HepG2 (cell line): ENCODE results near the gene TTLL4. TPM values are rescaled to one million over a fixed set of nuclear protein-coding genes. Genes with fewer than 3 reads are reported as not detected.

ENCODE experiments used
- ATAC-seq: fragments of 200-7000 bp; cut with Tn5 transposase; 3 replicates; pipeline ENCODE4 v1.9.1; 2020; ENCODE audit warnings: mild to moderate bottlenecking, moderate library complexity
- BruUV-seq: library from RNA; stranded (reverse); fragments of 400-500 nt; replicated peaks from 2 replicates; lab custom pipeline; 2021; lab: Mats Ljungman, UMichigan
- CTCF ChIA-PET: fragments of 300-600 bp; formaldehyde crosslinking; extraction: SDS; loops from one replicate; lab custom pipeline; 2021; ENCODE audit warnings: low total read pairs, inconsistent platforms, low intra/inter-chr PET ratio; lab: Yijun Ruan, JAX
- POLR2A ChIA-PET: fragments of 350-600 bp; sonication (Branson Sonifier 250); formaldehyde crosslinking; loops from one replicate; lab custom pipeline; 2020; ENCODE audit warnings: antibody characterized with exemption, inconsistent platforms; lab: Yijun Ruan, JAX
- DNase-seq: peaks from one replicate; pipeline ENCODE4 v3.0.0-alpha.2; 2015; ENCODE audit warnings: low spot score
- FAIRE-seq: peaks from 3 replicates; lab custom pipeline; 2011; peaks lifted over from hg19 to GRCh38; lab: Jason Lieb, UNC
- H2AFZ ChIP-seq: one replicate; pipeline ENCODE4 v1.6.1; 2011; ENCODE audit warnings: low read length, inconsistent platforms
- H3K27ac ChIP-seq: fragments of 300-600 bp; 3 replicates; pipeline ENCODE4 v1.8.0; 2011; ENCODE audit warnings: mixed run types, mild to moderate bottlenecking, mixed read lengths, low read length, inconsistent platforms; ENCODE audit not compliant: insufficient read depth; ENCODE audit errors: extremely low read length
- H3K27me3 ChIP-seq, 2 experiments: fragments of 200-600 bp in 1 of 2; 2 replicates in 1 of 2; 3 replicates in 1 of 2; pipeline versions ENCODE4 v1.6.0 to v1.8.0; 2011; ENCODE audit warnings: low read length in 2 of 2, mild to moderate bottlenecking in 2 of 2, moderate library complexity in 2 of 2, inconsistent platforms in 1 of 2; ENCODE audit not compliant: insufficient read depth in 2 of 2, control insufficient read depth in 1 of 2
- H3K36me3 ChIP-seq, 2 experiments: fragments of 200-600 bp in 1 of 2; replicated peaks in 1 of 2; 2 replicates in 1 of 2; 3 replicates in 1 of 2; pipeline versions ENCODE4 v1.5.1 to v1.8.0; 2011; ENCODE audit warnings: low read length in 2 of 2, inconsistent platforms in 1 of 2; ENCODE audit not compliant: insufficient read depth in 2 of 2, control insufficient read depth in 1 of 2
- H3K4me1 ChIP-seq: 2 replicates; pipeline ENCODE4 v1.5.1; 2012; ENCODE audit warnings: low read length, inconsistent platforms; ENCODE audit not compliant: insufficient read depth
- H3K4me2 ChIP-seq: 2 replicates; pipeline ENCODE4 v1.6.0; 2011; ENCODE audit warnings: low read depth, low read length, inconsistent platforms
- H3K4me3 ChIP-seq, 3 experiments: fragments of 200-600 bp in 1 of 3; sonication (generic), shearing (Covaris generic) in 1 of 3; replicated peaks in 1 of 3; 2 replicates each; pipeline ENCODE4 v1.5.1; 2011 to 2016; ENCODE audit warnings: low read length in 3 of 3, inconsistent platforms in 2 of 3, low read depth in 2 of 3, mild to moderate bottlenecking in 2 of 3, control low read depth in 1 of 3, mixed read lengths in 1 of 3; ENCODE audit not compliant: insufficient read depth in 1 of 3
- H3K79me2 ChIP-seq: one replicate; pipeline ENCODE4 v1.6.1; 2011; ENCODE audit warnings: low read length, inconsistent platforms; ENCODE audit not compliant: insufficient read depth
- H3K9ac ChIP-seq: 2 replicates; pipeline ENCODE4 v1.6.0; 2011; ENCODE audit warnings: mild to moderate bottlenecking, low read depth, low read length, inconsistent platforms; ENCODE audit not compliant: insufficient read depth
- H3K9me3 ChIP-seq: 2 replicates; pipeline ENCODE4 v1.5.1; 2012; ENCODE audit warnings: mild to moderate bottlenecking, low read length
- H4K20me1 ChIP-seq: 2 replicates; pipeline ENCODE4 v1.6.0; 2011; ENCODE audit warnings: inconsistent platforms, mild to moderate bottlenecking, low read length, moderate library complexity; ENCODE audit not compliant: insufficient read depth
- CEBPG ChIP-seq: IDR thresholded peaks from 2 replicates; pipeline ENCODE4 v1.6.1; 2016
- IRF2 ChIP-seq: IDR thresholded peaks from 2 replicates; pipeline ENCODE4 v1.6.1; 2018; ENCODE audit warnings: missing genetic modification reagents, missing compliant biosample characterization
- LCORL ChIP-seq, 2 experiments: fragments of 450-650 bp in 1 of 2; sonication (generic) in 1 of 2; formaldehyde crosslinking in 1 of 2; IDR thresholded peaks; 2 replicates each; pipeline versions ENCODE4 v1.5.0 to v1.6.1; 2017 to 2020; ENCODE audit warnings: antibody characterized with exemption in 1 of 2, missing genetic modification reagents in 1 of 2
- PAX8 ChIP-seq: sonication (generic); formaldehyde crosslinking; IDR thresholded peaks from 2 replicates; pipeline ENCODE4 v1.8.0; 2022; ENCODE audit warnings: mild to moderate bottlenecking, missing genetic modification reagents, borderline replicate concordance
- ZNF121 ChIP-seq: sonication (generic); formaldehyde crosslinking; IDR thresholded peaks from 2 replicates; pipeline ENCODE4 v1.5.0; 2020; ENCODE audit warnings: mild to moderate bottlenecking, missing genetic modification reagents
- ZNF556 ChIP-seq: sonication (generic); formaldehyde crosslinking; IDR thresholded peaks from 2 replicates; pipeline ENCODE4 v1.4.0; 2020; ENCODE audit warnings: mild to moderate bottlenecking, missing genetic modification reagents, borderline replicate concordance
- ZNF563 ChIP-seq: sonication (generic); formaldehyde crosslinking; IDR thresholded peaks from 2 replicates; pipeline ENCODE4 v1.8.0; 2022; ENCODE audit warnings: mild to moderate bottlenecking, moderate library complexity, missing genetic modification reagents
- ZNF567 ChIP-seq: sonication (generic); formaldehyde crosslinking; IDR thresholded peaks from 2 replicates; pipeline ENCODE4 v1.8.1; 2023; ENCODE audit warnings: mild to moderate bottlenecking, missing genetic modification reagents, borderline replicate concordance
- ZNF572 ChIP-seq: sonication (generic); formaldehyde crosslinking; IDR thresholded peaks from 2 replicates; pipeline ENCODE4 v1.5.1; 2020; ENCODE audit warnings: mild to moderate bottlenecking, missing genetic modification reagents
- ZNF713 ChIP-seq: sonication (generic); formaldehyde crosslinking; IDR thresholded peaks from 2 replicates; pipeline ENCODE4 v1.4.0; 2020; ENCODE audit warnings: mild to moderate bottlenecking, missing genetic modification reagents
- WGBS: methylation state at CpG from one replicate; pipeline ENCODE4 v1.1.6; 2017; ENCODE audit warnings: low lambda C conversion rate; 5-methylcytosine and 5-hydroxymethylcytosine counted together
- in situ Hi-C: cut with HindIII; loops from 2 replicates; pipeline ENCODE4 v1.10.0; 2017; ENCODE audit warnings: low pct_unique_long_range_greater_than_20kb; ENCODE audit not compliant: extremely low pct_ligation_motif_present
- intact Hi-C: fragments of 100-400 bp; cut with micrococcal nuclease; formaldehyde crosslinking; loops from one replicate; pipeline ENCODE4 v1.10.0; 2022; ENCODE audit not compliant: unreplicated experiment
- polyA plus RNA-seq, 8 experiments: library from polyadenylated mRNA; depleted of rRNA in 3 of 8; stranded (reverse) in 7 of 8; unstranded in 1 of 8; fragments of >200 nt; fragmentation: Illumina TruSeq in 4 of 8; extraction: Trizol in 4 of 8; gene quantifications; 2 replicates each; pipeline versions ENCODE4 v1.2.1 to v1.2.3, GENCODE V29; 2011 to 2016; ENCODE audit warnings: low read depth in 4 of 8, missing spikeins in 1 of 8, mixed read lengths in 1 of 8; ENCODE audit not compliant: insufficient read depth in 1 of 8
- total RNA-seq, 5 experiments: library from RNA; depleted of rRNA; stranded (reverse); fragments of >200 nt; fragmentation: Illumina TruSeq; extraction: Trizol; gene quantifications; 2 replicates each; pipeline ENCODE4 v1.2.3, GENCODE V29; 2016; ENCODE audit warnings: low read depth in 1 of 5
- TF ChIP-seq, protein P1 (sequence below): IDR thresholded peaks from 2 replicates; pipeline ENCODE4 v1.6.1; 2016; ENCODE audit warnings: control low read depth
- TF ChIP-seq, protein P2 (sequence below): IDR thresholded peaks from 2 replicates; pipeline ENCODE4 v1.6.1; 2012; ENCODE audit warnings: inconsistent platforms
- TF ChIP-seq, protein P3 (sequence below): sonication (generic); formaldehyde crosslinking; IDR thresholded peaks from 2 replicates; pipeline ENCODE4 v1.5.0; 2020; ENCODE audit warnings: mild to moderate bottlenecking, missing genetic modification reagents
- TF ChIP-seq, protein P4 (sequence below): IDR thresholded peaks from 2 replicates; pipeline ENCODE4 v1.6.1; 2016; ENCODE audit warnings: missing genetic modification reagents, missing compliant biosample characterization
- TF ChIP-seq, protein P5 (sequence below): sonication (generic); formaldehyde crosslinking; IDR thresholded peaks from 2 replicates; pipeline ENCODE4 v1.4.0; 2020; ENCODE audit warnings: mild to moderate bottlenecking, missing genetic modification reagents
- TF ChIP-seq, protein P6 (sequence below): sonication (generic); formaldehyde crosslinking; IDR thresholded peaks from 2 replicates; pipeline ENCODE4 v1.4.0; 2020; ENCODE audit warnings: missing genetic modification reagents

The TTLL4 gene
- total and polyA plus RNA-seq, 2 of the 13 experiments (the other 11 are each of a cell fraction or from before 2014, with no cell fraction given): 77.5 to 84.6 TPM

DNA sequence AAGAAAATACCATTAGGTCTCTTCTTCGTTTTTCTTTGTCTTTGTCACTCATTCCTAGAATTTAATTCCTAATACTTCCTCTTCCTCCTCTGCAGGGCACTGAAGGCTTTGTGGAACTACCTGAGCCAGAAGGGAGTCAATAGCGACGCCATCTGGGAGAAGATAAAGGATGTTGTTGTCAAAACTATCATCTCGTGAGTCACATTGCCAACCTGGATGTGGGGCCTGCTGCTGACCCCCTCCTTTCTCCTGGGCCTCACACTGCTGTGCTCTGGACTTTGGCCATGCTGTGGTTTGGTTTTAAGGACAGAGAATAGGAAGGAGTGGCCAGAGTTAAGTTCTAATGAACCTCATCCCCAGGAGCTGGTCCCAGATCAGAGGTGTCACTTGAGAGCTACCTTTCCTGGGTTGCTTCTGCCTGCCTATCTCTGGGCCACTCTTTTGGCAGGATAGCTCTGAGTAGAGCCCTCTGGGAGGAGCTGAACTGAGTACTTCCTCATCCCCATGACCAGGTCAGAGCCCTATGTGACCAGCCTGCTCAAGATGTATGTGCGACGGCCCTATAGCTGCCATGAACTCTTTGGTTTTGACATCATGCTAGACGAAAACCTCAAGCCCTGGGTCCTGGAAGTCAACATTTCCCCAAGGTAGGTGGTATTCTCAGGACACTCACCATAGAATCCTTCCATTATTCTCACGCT lies 38.3 kb downstream of the TTLL4 start (continued):
- TF ChIP-seq ZNF567 (CRISPR knock-in tag) (no peak), ZNF563 (CRISPR knock-in tag) (0 out of 2 replicates have a peak, but pooled peaks have one; percentile 36), ZNF713 (no peak), IRF2 (CRISPR knock-in tag) (peak; percentile 87), CEBPG (CRISPR knock-in tag) (peak; percentile 12; the same call in 1 of the 2 replicates), ZNF121 (peak; percentile 56; the same call in 1 of the 2 replicates)
- TF ChIP-seq, protein P1, sequence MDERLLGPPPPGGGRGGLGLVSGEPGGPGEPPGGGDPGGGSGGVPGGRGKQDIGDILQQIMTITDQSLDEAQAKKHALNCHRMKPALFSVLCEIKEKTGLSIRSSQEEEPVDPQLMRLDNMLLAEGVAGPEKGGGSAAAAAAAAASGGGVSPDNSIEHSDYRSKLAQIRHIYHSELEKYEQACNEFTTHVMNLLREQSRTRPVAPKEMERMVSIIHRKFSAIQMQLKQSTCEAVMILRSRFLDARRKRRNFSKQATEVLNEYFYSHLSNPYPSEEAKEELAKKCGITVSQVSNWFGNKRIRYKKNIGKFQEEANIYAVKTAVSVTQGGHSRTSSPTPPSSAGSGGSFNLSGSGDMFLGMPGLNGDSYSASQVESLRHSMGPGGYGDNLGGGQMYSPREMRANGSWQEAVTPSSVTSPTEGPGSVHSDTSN (CRISPR knock-in tag): no peak
- TF ChIP-seq, protein P2, sequence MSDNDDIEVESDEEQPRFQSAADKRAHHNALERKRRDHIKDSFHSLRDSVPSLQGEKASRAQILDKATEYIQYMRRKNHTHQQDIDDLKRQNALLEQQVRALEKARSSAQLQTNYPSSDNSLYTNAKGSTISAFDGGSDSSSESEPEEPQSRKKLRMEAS: peak; percentile 85

DNA sequence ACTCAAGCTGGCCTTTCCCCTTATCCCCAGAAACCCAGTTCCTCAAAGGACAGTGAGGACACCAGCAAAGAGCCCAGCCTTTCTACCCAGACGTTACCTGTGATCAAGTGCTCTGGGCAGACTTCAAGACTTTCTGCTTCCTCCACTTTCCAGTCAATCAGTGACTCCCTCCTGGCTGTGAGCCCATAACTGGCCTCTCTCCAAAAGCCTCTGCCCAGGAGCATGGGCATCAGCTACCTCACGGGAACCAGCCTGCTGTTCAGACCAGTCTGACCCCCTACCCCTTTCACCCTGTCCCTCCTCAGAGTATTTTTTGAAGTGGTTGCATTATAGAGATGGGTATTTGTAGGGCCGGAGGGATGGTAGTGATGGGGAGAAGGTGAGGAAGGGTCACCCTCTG lies 43.6 kb downstream of the TTLL4 start:
- no peak for DNase-seq
- WGBS: 98% methylated on average over 3 of the region's 3 CpGs
- in situ Hi-C loops: no loop called here

More for the DNA sequence above, 43.6 kb downstream of the TTLL4 start:
- Histone ChIP-seq H4K20me1 (no peaks in the 10 kb centered on the region), H3K36me3 (peaks cover 27 to 50% of the 10 kb centered on the region in 2 experiments), H3K4me2 (0 out of 2 replicates have a peak overlapping the region, but pooled peaks have one; percentile 83), H3K79me2 (peaks cover 3% of the 10 kb centered on the region), H3K9me3 (no peaks in the 10 kb centered on the region), H2AFZ (no peak overlapping the region), H3K9ac (peak overlapping the region; percentile 75; the same call in 1 of the 2 replicates), H3K4me1 (peaks cover 95% of the 10 kb centered on the region), H3K27me3 (no peaks in the 10 kb centered on the region), H3K27ac (peak overlapping the region; percentile 96), H3K4me3 (no peak overlapping the region)
- ATAC-seq: no peak
- CTCF ChIA-PET: no interaction called here
- intact Hi-C loops: loop anchor here (2.0 kb wide), 2 partner anchors 43 to 53 kb away; partner anchors contain the start of gene TTLL4
- POLR2A ChIA-PET: interaction anchor here (0.6 to 8.6 kb wide), 8 partner anchors 8 to 82 kb away, joined by 3 to 218 read pairs (median 16); partner anchors contain the start of genes CYP27A1, RNF25, STK36 and TTLL4
- TF ChIP-seq ZNF572 (CRISPR knock-in tag): 0 out of 2 replicates have a peak, but pooled peaks have one; percentile 51
- no peak for TF ChIP-seq LCORL (IDR thresholded peaks at IDR 0.05)
- TF ChIP-seq LCORL (CRISPR knock-in tag; IDR thresholded peaks at IDR 0.05): no peak
- TF ChIP-seq, protein P3, sequence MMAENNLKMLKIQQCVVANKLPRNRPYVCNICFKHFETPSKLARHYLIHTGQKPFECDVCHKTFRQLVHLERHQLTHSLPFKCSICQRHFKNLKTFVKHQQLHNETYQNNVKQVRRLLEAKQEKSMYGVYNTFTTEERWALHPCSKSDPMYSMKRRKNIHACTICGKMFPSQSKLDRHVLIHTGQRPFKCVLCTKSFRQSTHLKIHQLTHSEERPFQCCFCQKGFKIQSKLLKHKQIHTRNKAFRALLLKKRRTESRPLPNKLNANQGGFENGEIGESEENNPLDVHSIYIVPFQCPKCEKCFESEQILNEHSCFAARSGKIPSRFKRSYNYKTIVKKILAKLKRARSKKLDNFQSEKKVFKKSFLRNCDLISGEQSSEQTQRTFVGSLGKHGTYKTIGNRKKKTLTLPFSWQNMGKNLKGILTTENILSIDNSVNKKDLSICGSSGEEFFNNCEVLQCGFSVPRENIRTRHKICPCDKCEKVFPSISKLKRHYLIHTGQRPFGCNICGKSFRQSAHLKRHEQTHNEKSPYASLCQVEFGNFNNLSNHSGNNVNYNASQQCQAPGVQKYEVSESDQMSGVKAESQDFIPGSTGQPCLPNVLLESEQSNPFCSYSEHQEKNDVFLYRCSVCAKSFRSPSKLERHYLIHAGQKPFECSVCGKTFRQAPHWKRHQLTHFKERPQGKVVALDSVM (CRISPR knock-in tag): no peak
- TF ChIP-seq PAX8 (CRISPR knock-in tag): 0 out of 2 replicates have a peak, but pooled peaks have one; percentile 37
- TF ChIP-seq, protein P4, sequence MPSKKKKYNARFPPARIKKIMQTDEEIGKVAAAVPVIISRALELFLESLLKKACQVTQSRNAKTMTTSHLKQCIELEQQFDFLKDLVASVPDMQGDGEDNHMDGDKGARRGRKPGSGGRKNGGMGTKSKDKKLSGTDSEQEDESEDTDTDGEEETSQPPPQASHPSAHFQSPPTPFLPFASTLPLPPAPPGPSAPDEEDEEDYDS: peak; percentile 12; the same call in 1 of the 2 replicates
- TF ChIP-seq, protein P5, sequence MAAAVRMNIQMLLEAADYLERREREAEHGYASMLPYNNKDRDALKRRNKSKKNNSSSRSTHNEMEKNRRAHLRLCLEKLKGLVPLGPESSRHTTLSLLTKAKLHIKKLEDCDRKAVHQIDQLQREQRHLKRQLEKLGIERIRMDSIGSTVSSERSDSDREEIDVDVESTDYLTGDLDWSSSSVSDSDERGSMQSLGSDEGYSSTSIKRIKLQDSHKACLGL: 0 out of 2 replicates have a peak, but pooled peaks have one; percentile 11
- TF ChIP-seq, protein P6, sequence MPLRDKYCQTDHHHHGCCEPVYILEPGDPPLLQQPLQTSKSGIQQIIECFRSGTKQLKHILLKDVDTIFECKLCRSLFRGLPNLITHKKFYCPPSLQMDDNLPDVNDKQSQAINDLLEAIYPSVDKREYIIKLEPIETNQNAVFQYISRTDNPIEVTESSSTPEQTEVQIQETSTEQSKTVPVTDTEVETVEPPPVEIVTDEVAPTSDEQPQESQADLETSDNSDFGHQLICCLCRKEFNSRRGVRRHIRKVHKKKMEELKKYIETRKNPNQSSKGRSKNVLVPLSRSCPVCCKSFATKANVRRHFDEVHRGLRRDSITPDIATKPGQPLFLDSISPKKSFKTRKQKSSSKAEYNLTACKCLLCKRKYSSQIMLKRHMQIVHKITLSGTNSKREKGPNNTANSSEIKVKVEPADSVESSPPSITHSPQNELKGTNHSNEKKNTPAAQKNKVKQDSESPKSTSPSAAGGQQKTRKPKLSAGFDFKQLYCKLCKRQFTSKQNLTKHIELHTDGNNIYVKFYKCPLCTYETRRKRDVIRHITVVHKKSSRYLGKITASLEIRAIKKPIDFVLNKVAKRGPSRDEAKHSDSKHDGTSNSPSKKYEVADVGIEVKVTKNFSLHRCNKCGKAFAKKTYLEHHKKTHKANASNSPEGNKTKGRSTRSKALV: no peak
- TF ChIP-seq ZNF556: 0 out of 2 replicates have a peak, but pooled peaks have one; percentile 41
- BruUV-seq: no TSS peak
- FAIRE-seq: no peak
